Measurements from ENCODE around the gene CYTL1. TPM values are rescaled to one million over a fixed set of nuclear protein-coding genes. Genes with fewer than 3 reads are reported as not detected.

Gene CYTL1
- total and polyA plus RNA-seq, 8 donors, result 0.73 to 56.3 (median 26.8) TPM

GRCh38 chr4:5029447-5029846 is 10.2 kb upstream of the CYTL1 start:
- Histone ChIP-seq H3K27me3 (peaks cover 0 to 4% of the 10 kb centered on the region in 2 donors), H3K4me3 (no peak overlapping the region), H3K36me3 (no peaks in the 10 kb centered on the region), H3K27ac (no peak overlapping the region), H3K4me1 (peaks cover 9 to 17% of the 10 kb centered on the region in 2 donors), H3K9me3 (no peaks in the 10 kb centered on the region)
- DNase-seq (no peak), ATAC-seq (no peak)
- intact Hi-C loops (cut with DNase I), result no loop called here
- no peak for TF ChIP-seq CTCF (IDR thresholded peaks at IDR 0.05)

GRCh38 chr4:5028480-5028879 is 9.2 kb upstream of the CYTL1 start:
- no peak overlapping the region for H3K27ac ChIP-seq
- intact Hi-C loops (cut with DNase I), result no loop called here
- H3K27me3 ChIP-seq, result peaks cover 0 to 4% of the 10 kb centered on the region in 2 donors
- H3K4me3 ChIP-seq, result no peak overlapping the region
- H3K9me3 ChIP-seq, result no peaks in the 10 kb centered on the region
- peaks cover 5 to 7% of the 10 kb centered on the region in 2 donors for H3K4me1 ChIP-seq
- no peaks in the 10 kb centered on the region for H3K36me3 ChIP-seq
- no peak for ATAC-seq
- no peak for TF ChIP-seq CTCF (IDR thresholded peaks at IDR 0.05)
- no peak for DNase-seq

- TF ChIP-seq CTCF (IDR thresholded peaks at IDR 0.05), result no peak
- Histone ChIP-seq H3K4me3 (no peak overlapping the region), H3K4me1 (no peaks in the 10 kb centered on the region), H3K36me3 (no peaks in the 10 kb centered on the region), H3K27ac (no peak overlapping the region), H3K9me3 (no peaks in the 10 kb centered on the region), H3K27me3 (peaks cover 0 to 4% of the 10 kb centered on the region in 2 donors)
- no peak for ATAC-seq
- DNase-seq, result no peak
- intact Hi-C loops (cut with DNase I), result no loop called here
These were observed 8.1 kb upstream of the CYTL1 start for GRCh38 chr4:5027346-5027745.

- TF ChIP-seq CTCF (IDR thresholded peaks at IDR 0.05), result no peak
- ATAC-seq (no peak), DNase-seq (no peak)
- H3K36me3 ChIP-seq, result no peaks in the 10 kb centered on the region
- peaks cover 0 to 4% of the 10 kb centered on the region in 2 donors for H3K27me3 ChIP-seq
- no peak overlapping the region for H3K27ac ChIP-seq
- no peaks in the 10 kb centered on the region for H3K4me1 ChIP-seq
- no peaks in the 10 kb centered on the region for H3K9me3 ChIP-seq
- no peak overlapping the region for H3K4me3 ChIP-seq
- intact Hi-C loops (cut with DNase I), result no loop called here
These were observed 7.1 kb upstream of the CYTL1 start for GRCh38 chr4:5026371-5026770.

DNA sequence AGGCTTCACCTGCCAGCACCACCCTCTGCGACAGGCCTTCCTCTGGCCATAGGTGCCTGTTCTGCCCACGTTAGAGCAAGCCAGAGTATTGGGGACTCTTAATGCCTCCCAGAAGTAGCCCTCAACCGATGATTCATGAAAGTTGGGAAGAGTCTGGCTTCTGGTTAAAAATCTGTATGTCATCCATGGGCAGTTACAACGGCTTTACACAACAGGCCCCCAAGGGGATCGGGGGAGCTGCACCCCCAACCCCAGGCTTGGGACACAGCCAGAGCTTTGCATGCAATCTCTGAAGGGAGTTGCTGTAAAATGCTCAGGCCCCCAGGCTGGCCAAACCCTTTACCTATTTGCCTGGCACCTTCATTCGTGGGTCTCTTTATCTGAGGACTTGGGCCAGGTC is 5.4 kb upstream of the CYTL1 start:
- no peak for DNase-seq
- TF ChIP-seq CTCF (IDR thresholded peaks at IDR 0.05), result no peak
- H3K27me3 ChIP-seq, result peaks cover 0 to 10% of the 10 kb centered on the region in 2 donors

More for the DNA sequence above, 5.4 kb upstream of the CYTL1 start:
- Histone ChIP-seq H3K4me1 (peaks cover 0 to 2% of the 10 kb centered on the region in 2 donors), H3K4me3 (no peak overlapping the region), H3K27ac (no peak overlapping the region), H3K36me3 (no peaks in the 10 kb centered on the region), H3K9me3 (no peaks in the 10 kb centered on the region)
- ATAC-seq, result no peak
- intact Hi-C loops (cut with DNase I), result no loop called here
